ENCODE measurements around the gene UGT8.
"Not testable (repeated sequence)": the region's sequence is repeated elsewhere in the genome, so short reads cannot be mapped to it uniquely, and the experiment has no call there.

The UGT8 gene

GRCh38 chr4:114659386-114660008 is 60.9 kb downstream of the UGT8 start:
- DNase-seq (ENCODE audit: low read depth, low spot score), result peak; percentile 68
- TF ChIP-seq POLR2AphosphoS5 (IDR thresholded peaks at IDR 0.05; ENCODE audit: borderline replicate concordance, low read depth, low read length), result no peak
- TF ChIP-seq EZH2 (IDR thresholded peaks at IDR 0.05), result no peak
- TF ChIP-seq FOXP2 (optimal IDR thresholded peaks at IDR 0.05; ENCODE audit: control extremely low read depth, extremely low read length, insufficient read depth), result no peak

DNA sequence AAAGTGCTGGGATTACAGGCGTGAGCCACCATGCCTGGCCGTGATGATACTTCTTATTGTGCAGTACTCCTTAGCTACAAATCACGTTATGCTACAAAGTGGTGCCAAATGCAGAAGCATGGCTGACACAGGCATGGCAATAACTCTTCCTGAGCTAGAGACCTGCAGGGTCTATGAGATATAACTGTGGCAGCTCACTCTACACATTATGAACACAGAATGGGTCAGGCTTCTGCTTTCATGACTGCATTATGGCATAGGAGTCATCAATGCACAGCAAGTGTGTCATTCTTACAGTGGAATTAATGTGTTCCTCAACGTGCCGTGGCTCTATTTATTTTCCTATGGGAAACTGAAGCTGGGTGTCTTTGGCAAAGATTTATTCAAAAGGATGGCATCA is 64.5 kb downstream of the UGT8 start:
- peaks cover 14% of the 10 kb centered on the region for H3K36me3 ChIP-seq (ENCODE audit: insufficient read depth, low read length)
- H3K4me3 ChIP-seq, result no peak overlapping the region
- H3K9me3 ChIP-seq (ENCODE audit: low read depth, low read length), result no peaks in the 10 kb centered on the region; the same call in 1 of the 2 replicates
- no peak overlapping the region for H3K27ac ChIP-seq
- DNase-seq (ENCODE audit: low read depth, low spot score), result no peak
- H3K9ac ChIP-seq (ENCODE audit: insufficient read length), result no peak overlapping the region
- TF ChIP-seq FOXP2 (optimal IDR thresholded peaks at IDR 0.05; ENCODE audit: control extremely low read depth, extremely low read length, insufficient read depth) (no peak), POLR2AphosphoS5 (IDR thresholded peaks at IDR 0.05; ENCODE audit: borderline replicate concordance, low read depth, low read length) (no peak), EZH2 (IDR thresholded peaks at IDR 0.05) (no peak)

More at GRCh38 chr4:114659386-114660008, 60.9 kb downstream of the UGT8 start:
- H3K9me3 ChIP-seq (ENCODE audit: low read depth, low read length), result no peaks in the 10 kb centered on the region
- no peak overlapping the region for H3K9ac ChIP-seq (ENCODE audit: insufficient read length)
- no peak overlapping the region for H3K4me3 ChIP-seq
- H3K36me3 ChIP-seq (ENCODE audit: insufficient read depth, low read length), result no peaks in the 10 kb centered on the region
- no peak overlapping the region for H3K27ac ChIP-seq

DNA sequence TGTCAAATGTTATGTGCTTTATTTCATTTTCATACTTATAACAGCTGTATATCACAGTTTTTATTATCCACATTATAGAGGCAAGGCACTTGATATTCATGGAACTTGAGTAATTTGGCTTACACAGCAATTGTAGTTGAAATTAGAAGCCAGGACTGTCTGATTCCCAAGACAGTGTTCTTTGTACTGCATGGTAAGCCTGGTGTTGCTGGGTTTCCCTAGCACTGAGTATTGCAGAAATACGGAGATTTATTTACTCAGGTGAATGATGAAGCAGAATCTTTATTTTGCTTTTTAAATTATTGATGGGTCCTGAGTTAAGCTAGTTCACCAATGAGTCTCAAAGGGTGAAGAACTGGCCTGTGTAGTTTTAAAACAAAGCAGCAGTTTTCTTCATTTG is 70.0 kb downstream of the UGT8 start:
- no peak for DNase-seq (ENCODE audit: low read depth, low spot score)
- no peak for TF ChIP-seq FOXP2 (optimal IDR thresholded peaks at IDR 0.05; ENCODE audit: control extremely low read depth, extremely low read length, insufficient read depth)
- TF ChIP-seq EZH2 (IDR thresholded peaks at IDR 0.05), result no peak
- no peak for TF ChIP-seq POLR2AphosphoS5 (IDR thresholded peaks at IDR 0.05; ENCODE audit: borderline replicate concordance, low read depth, low read length)
- H3K4me3 ChIP-seq, result no peak overlapping the region
- no peaks in the 10 kb centered on the region; the same call in 1 of the 2 replicates for H3K9me3 ChIP-seq (ENCODE audit: low read depth, low read length)
- no peak overlapping the region for H3K9ac ChIP-seq (ENCODE audit: insufficient read length)
- peaks cover 18% of the 10 kb centered on the region for H3K36me3 ChIP-seq (ENCODE audit: insufficient read depth, low read length)
- H3K27ac ChIP-seq, result no peak overlapping the region

DNA sequence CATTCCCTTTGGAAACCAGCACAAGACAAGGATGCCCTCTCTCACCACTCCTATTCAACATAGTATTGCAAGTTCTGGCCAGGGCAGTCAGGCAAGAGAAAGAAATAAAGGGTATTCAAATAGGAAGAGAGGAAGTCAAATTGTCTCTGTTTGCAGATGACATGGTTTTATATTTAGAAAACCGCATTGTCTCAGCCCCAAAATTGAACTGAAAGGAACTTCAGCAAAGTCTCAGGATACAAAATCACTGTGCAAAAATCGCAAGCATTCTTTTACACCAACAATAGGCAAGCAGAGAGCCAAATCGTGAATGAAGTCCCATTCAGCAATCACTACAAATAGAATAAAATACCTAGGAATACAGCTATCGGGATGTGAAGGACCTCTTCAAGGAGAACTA is 72.1 kb downstream of the UGT8 start:
- not testable (repeated sequence) for DNase-seq (ENCODE audit: low read depth, low spot score); H3K9ac ChIP-seq (ENCODE audit: insufficient read length); H3K4me3 ChIP-seq; H3K27ac ChIP-seq; H3K9me3 ChIP-seq (ENCODE audit: low read depth, low read length)
- peaks cover 10% of the 10 kb centered on the region for H3K36me3 ChIP-seq (ENCODE audit: insufficient read depth, low read length)

GRCh38 chr4:114673306-114673705 is 74.7 kb downstream of the UGT8 start:
- TF ChIP-seq EZH2 (IDR thresholded peaks at IDR 0.05), result no peak
- TF ChIP-seq FOXP2 (optimal IDR thresholded peaks at IDR 0.05; ENCODE audit: control extremely low read depth, extremely low read length, insufficient read depth), result no peak
- TF ChIP-seq POLR2AphosphoS5 (IDR thresholded peaks at IDR 0.05; ENCODE audit: borderline replicate concordance, low read depth, low read length), result no peak
- 0 out of 2 replicates have a peak, but pooled peaks cover 3% of the 10 kb centered on the region for H3K36me3 ChIP-seq (ENCODE audit: insufficient read depth, low read length)
- H3K4me3 ChIP-seq, result no peak overlapping the region
- no peak for DNase-seq (ENCODE audit: low read depth, low spot score)
- H3K27ac ChIP-seq, result no peak overlapping the region
- no peaks in the 10 kb centered on the region for H3K9me3 ChIP-seq (ENCODE audit: low read depth, low read length)
- H3K9ac ChIP-seq (ENCODE audit: insufficient read length), result no peak overlapping the region

- DNase-seq (ENCODE audit: low read depth, low spot score), result no peak
- H3K9ac ChIP-seq (ENCODE audit: insufficient read length), result no peak overlapping the region
- H3K27ac ChIP-seq, result no peak overlapping the region
- no peak for TF ChIP-seq FOXP2 (optimal IDR thresholded peaks at IDR 0.05; ENCODE audit: control extremely low read depth, extremely low read length, insufficient read depth)
- no peak for TF ChIP-seq POLR2AphosphoS5 (IDR thresholded peaks at IDR 0.05; ENCODE audit: borderline replicate concordance, low read depth, low read length)
- TF ChIP-seq EZH2 (IDR thresholded peaks at IDR 0.05), result no peak
- 0 out of 2 replicates have a peak, but pooled peaks cover 3% of the 10 kb centered on the region for H3K36me3 ChIP-seq (ENCODE audit: insufficient read depth, low read length)
- H3K9me3 ChIP-seq (ENCODE audit: low read depth, low read length), result no peaks in the 10 kb centered on the region
- no peak overlapping the region for H3K4me3 ChIP-seq
Measured at GRCh38 chr4:114674080-114674479, 75.5 kb downstream of the UGT8 start.

- no peak overlapping the region for H3K9ac ChIP-seq (ENCODE audit: insufficient read length)
- no peak overlapping the region for H3K4me3 ChIP-seq
- no peak overlapping the region for H3K27ac ChIP-seq
- H3K36me3 ChIP-seq (ENCODE audit: insufficient read depth, low read length), result no peaks in the 10 kb centered on the region
- no peak for TF ChIP-seq FOXP2 (optimal IDR thresholded peaks at IDR 0.05; ENCODE audit: control extremely low read depth, extremely low read length, insufficient read depth)
- no peak for TF ChIP-seq EZH2 (IDR thresholded peaks at IDR 0.05)
- no peak for TF ChIP-seq POLR2AphosphoS5 (IDR thresholded peaks at IDR 0.05; ENCODE audit: borderline replicate concordance, low read depth, low read length)
- no peaks in the 10 kb centered on the region for H3K9me3 ChIP-seq (ENCODE audit: low read depth, low read length)
- DNase-seq (ENCODE audit: low read depth, low spot score), result no peak
Measured at GRCh38 chr4:114677346-114677979, 78.9 kb downstream of the UGT8 start.

DNA sequence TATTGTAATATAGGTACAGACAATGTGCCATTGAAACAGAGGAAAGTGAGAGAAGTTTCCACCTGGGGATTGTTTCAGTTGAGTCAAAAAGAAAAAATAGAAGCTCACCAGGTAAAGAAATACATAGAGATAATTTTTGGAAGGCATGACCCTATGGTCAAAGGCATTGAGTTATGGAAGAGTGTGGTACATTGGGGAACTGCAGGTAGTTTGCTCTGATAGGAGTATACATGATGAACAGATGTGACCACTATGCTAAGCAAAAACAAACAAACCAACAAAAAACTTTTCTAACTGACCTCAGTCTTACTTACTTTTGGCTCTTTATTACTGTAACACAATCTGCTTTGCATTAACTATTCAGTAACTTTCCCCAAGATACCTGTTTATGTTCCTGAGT is 85.9 kb downstream of the UGT8 start:
- Histone ChIP-seq H3K36me3 (ENCODE audit: insufficient read depth, low read length) (no peaks in the 10 kb centered on the region), H3K9ac (ENCODE audit: insufficient read length) (no peak overlapping the region), H3K9me3 (ENCODE audit: low read depth, low read length) (no peaks in the 10 kb centered on the region), H3K27ac (no peak overlapping the region), H3K4me3 (no peak overlapping the region)
- no peak for TF ChIP-seq EZH2 (IDR thresholded peaks at IDR 0.05)
- no peak for TF ChIP-seq FOXP2 (optimal IDR thresholded peaks at IDR 0.05; ENCODE audit: control extremely low read depth, extremely low read length, insufficient read depth)
- TF ChIP-seq POLR2AphosphoS5 (IDR thresholded peaks at IDR 0.05; ENCODE audit: borderline replicate concordance, low read depth, low read length), result no peak
- DNase-seq (ENCODE audit: low read depth, low spot score), result no peak

- Histone ChIP-seq H3K36me3 (ENCODE audit: insufficient read depth, low read length) (no peaks in the 10 kb centered on the region), H3K9ac (ENCODE audit: insufficient read length) (no peak overlapping the region), H3K9me3 (ENCODE audit: low read depth, low read length) (no peaks in the 10 kb centered on the region), H3K27ac (no peak overlapping the region), H3K4me3 (no peak overlapping the region)
- TF ChIP-seq EZH2 (IDR thresholded peaks at IDR 0.05) (no peak), POLR2AphosphoS5 (IDR thresholded peaks at IDR 0.05; ENCODE audit: borderline replicate concordance, low read depth, low read length) (no peak), FOXP2 (optimal IDR thresholded peaks at IDR 0.05; ENCODE audit: control extremely low read depth, extremely low read length, insufficient read depth) (no peak)
- DNase-seq (ENCODE audit: low read depth, low spot score), result no peak
Measured at GRCh38 chr4:114688059-114688458, 89.5 kb downstream of the UGT8 start.
